ENCODE results near the gene AOPEP. TPM values are rescaled to one million over a fixed set of nuclear protein-coding genes. Genes with fewer than 3 reads are reported as not detected.

Gene AOPEP
- total and polyA plus RNA-seq, 8 donors: 73.9 to 407 (median 101) TPM

GRCh38 chr9:95126739-95127138 is 400.2 kb downstream of the AOPEP start:
- Histone ChIP-seq H3K9me3 (no peaks in the 10 kb centered on the region), H3K27ac (peak overlapping the region in 1 of 5 donors; percentile 80), H3K4me1 (peaks cover 8 to 60% (median 39%) of the 10 kb centered on the region in 4 donors), H3K27me3 (no peaks in the 10 kb centered on the region), H3K36me3 (no peaks in the 10 kb centered on the region), H3K4me3 (no peak overlapping the region)
- TF ChIP-seq POLR2AphosphoS5 (IDR thresholded peaks at IDR 0.05) (no peak), CTCF (IDR thresholded peaks at IDR 0.05) (no peak), EP300 (IDR thresholded peaks at IDR 0.05) (no peak), POLR2A (IDR thresholded peaks at IDR 0.05) (no peak)
- DNase-seq: no peak
- WGBS, 5 donors: 78 to 86% (median 83%) methylated on average over 9 of the region's 9 CpGs
- intact Hi-C loops (cut with DNase I; ENCODE audit: low total_unique reads): loop anchor here (10.0 kb wide), 1 partner anchor 342 kb away; no protein-coding TSS in a partner anchor

GRCh38 chr9:95127249-95128176 is 401.0 kb downstream of the AOPEP start:
- Histone ChIP-seq H3K36me3 (no peaks in the 10 kb centered on the region), H3K4me1 (peaks cover 8 to 65% (median 41%) of the 10 kb centered on the region in 4 donors), H3K9me3 (no peaks in the 10 kb centered on the region), H3K27me3 (no peaks in the 10 kb centered on the region), H3K4me3 (peak overlapping the region; percentile 27 to 41 (median 34)), H3K27ac (peak overlapping the region in 2 of 5 donors; percentile 2 to 80)
- intact Hi-C loops (cut with DNase I; ENCODE audit: low total_unique reads): loop anchor here (10.0 kb wide), 1 partner anchor 343 kb away; no protein-coding TSS in a partner anchor
- peak; percentile 92 to 95 for DNase-seq
- TF ChIP-seq POLR2AphosphoS5 (IDR thresholded peaks at IDR 0.05) (peak in 1 of 3 donors; percentile 79), CTCF (IDR thresholded peaks at IDR 0.05) (peak in 5 of 7 experiments; percentile 76 to 95 (median 94)), POLR2A (IDR thresholded peaks at IDR 0.05) (no peak)
- 13 to 19% (median 16%) methylated on average over 34 to 35 of the region's 35 CpGs for WGBS, 5 donors

GRCh38 chr9:95128177-95128524 is 401.7 kb downstream of the AOPEP start:
- Histone ChIP-seq H3K27me3 (no peaks in the 10 kb centered on the region), H3K4me1 (peaks cover 8 to 65% (median 41%) of the 10 kb centered on the region in 4 donors), H3K27ac (no peak overlapping the region), H3K4me3 (no peak overlapping the region), H3K36me3 (no peaks in the 10 kb centered on the region), H3K9me3 (no peaks in the 10 kb centered on the region)
- intact Hi-C loops (cut with DNase I; ENCODE audit: low total_unique reads): loop anchor here (10.0 kb wide), 1 partner anchor 343 kb away; no protein-coding TSS in a partner anchor
- TF ChIP-seq POLR2AphosphoS5 (IDR thresholded peaks at IDR 0.05) (no peak), EP300 (IDR thresholded peaks at IDR 0.05) (no peak), CTCF (IDR thresholded peaks at IDR 0.05) (no peak), POLR2A (IDR thresholded peaks at IDR 0.05) (no peak)
- WGBS, 5 donors: 38 to 66% (median 54%) methylated on average over 4 of the region's 4 CpGs
- DNase-seq: no peak

- Histone ChIP-seq H3K27me3 (no peaks in the 10 kb centered on the region), H3K4me1 (peaks cover 8 to 78% (median 41%) of the 10 kb centered on the region in 4 donors), H3K9me3 (no peaks in the 10 kb centered on the region), H3K36me3 (no peaks in the 10 kb centered on the region), H3K27ac (peak overlapping the region in 3 of 5 donors; percentile 24 to 62 (median 49)), H3K4me3 (no peak overlapping the region)
- 56 to 69% (median 65%) methylated on average over 8 of the region's 8 CpGs for WGBS, 5 donors
- intact Hi-C loops (cut with DNase I; ENCODE audit: low total_unique reads): loop anchor here (10.0 kb wide), 1 partner anchor 345 kb away; no protein-coding TSS in a partner anchor
- no peak for DNase-seq
- no peak for TF ChIP-seq POLR2AphosphoS5 (IDR thresholded peaks at IDR 0.05)
- no peak for TF ChIP-seq EP300 (IDR thresholded peaks at IDR 0.05)
- TF ChIP-seq POLR2A (IDR thresholded peaks at IDR 0.05): no peak
- TF ChIP-seq CTCF (IDR thresholded peaks at IDR 0.05): no peak
Observed at GRCh38 chr9:95129476-95130291, 403.2 kb downstream of the AOPEP start.
